Activated CD4-positive, CD25-positive, alpha-beta regulatory T cell (primary cell): ENCODE results near the gene F2R.
"Not testable (repeated sequence)": the region's sequence is repeated elsewhere in the genome, so short reads cannot be mapped to it uniquely, and the experiment has no call there.

Experiments
- DNase-seq, 4 experiments: peaks; one replicate each; lab custom pipeline; 2025; lab: John Stamatoyannopoulos, UW

Gene F2R

DNA sequence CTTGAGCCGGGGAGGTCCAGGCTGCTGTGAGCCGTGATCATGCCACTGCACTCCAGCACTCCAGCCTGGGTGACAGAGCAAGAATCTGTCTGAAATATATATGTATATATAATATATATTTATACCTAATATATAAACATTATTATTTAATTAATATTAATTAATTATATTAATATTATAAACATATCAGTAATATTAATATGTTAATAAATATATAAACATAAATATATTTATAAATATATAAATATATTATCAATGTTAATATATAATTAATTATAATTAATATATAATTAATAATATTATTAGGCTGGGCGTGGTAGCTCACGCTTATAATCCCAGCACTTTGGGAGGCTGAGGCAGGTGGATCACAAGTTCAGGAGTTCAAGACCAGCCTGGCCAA is 41.1 kb downstream of the F2R start:
- no peak for DNase-seq

DNA sequence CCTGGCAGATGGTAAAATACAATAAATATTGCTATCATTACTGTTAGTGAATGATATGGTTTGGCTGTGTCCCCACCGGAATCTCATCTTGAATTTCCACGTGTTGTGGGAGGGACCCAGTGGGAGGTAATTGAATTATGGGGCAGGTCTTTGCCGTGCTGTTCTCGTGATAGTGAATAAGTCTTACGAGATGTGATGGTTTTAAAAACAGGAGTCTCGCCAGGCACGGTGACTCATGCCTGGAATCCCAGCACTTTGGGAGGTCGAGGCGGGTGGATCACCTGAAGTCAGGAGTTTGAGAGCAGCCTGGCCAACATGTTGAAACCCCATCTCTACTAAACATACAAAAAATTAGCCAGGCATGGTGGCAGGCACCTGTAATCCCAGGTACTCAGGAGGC is 45.2 kb downstream of the F2R start:
- not testable (repeated sequence) for DNase-seq

DNA sequence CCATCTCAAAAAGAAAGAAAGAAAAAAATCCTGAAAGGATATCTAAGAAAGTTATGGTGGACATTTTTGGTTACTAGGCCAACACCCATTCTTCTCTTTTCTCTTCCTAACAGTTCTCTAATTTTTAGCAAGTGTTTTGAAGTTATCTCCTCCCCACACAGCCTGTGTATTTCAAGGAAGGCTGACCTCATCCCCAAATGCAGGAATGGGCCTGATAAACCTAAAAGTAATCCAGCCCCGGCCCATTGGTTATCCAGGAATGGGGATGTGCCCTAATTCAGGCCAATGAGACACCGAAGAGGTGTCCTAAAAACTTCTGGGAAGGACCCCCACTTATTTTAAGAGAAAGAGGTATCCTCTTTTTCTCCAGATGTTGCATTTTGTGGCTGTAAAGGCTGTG is 46.6 kb downstream of the F2R start:
- no peak for DNase-seq

DNA sequence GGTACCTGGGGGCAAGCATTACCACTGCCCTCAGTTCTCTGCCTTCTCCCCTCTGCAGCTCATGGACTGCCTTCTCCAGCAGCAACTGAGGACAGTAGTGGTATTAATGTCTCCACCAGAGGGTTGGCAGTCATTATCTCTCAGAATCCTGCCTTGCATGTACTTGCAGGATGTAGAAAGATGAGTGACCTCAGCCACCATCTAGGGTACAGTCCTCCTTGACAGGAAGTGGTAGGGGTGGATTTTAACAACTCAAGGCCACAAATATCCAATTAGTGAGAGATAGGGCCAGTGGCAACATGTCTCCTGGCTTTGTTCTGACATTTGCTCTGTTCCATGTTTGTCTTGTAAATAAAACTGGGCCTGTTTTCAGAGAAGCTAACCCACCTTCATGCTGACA is 47.2 kb downstream of the F2R start:
- no peak for DNase-seq

- no peak for DNase-seq
These were observed 48.4 kb downstream of the F2R start for GRCh38 chr5:76764374-76764773.

GRCh38 chr5:76765249-76765648 is 49.3 kb downstream of the F2R start:
- DNase-seq, result no peak

- no peak for DNase-seq
These were observed 50.8 kb downstream of the F2R start for GRCh38 chr5:76766746-76767145.

DNA sequence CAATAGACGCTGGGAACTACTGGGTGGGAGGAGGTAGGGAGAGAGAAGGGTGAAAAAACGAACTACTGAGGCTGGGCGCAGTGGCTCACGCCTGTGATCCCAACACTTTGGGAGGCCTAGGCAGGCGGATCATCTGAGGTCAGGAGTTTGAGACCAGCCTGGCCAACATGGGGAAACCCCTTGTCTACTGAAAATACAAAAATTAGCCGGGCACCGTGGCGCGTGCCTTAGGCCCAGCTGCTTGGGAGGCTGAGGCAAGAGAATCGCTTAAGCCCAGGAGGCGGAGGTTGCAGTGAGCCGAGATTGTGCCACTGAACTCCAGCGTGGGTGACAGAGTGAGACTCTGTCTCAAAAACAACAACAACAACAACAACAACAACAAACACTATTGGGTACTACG is 55.1 kb downstream of the F2R start:
- not testable (repeated sequence) for DNase-seq

DNA sequence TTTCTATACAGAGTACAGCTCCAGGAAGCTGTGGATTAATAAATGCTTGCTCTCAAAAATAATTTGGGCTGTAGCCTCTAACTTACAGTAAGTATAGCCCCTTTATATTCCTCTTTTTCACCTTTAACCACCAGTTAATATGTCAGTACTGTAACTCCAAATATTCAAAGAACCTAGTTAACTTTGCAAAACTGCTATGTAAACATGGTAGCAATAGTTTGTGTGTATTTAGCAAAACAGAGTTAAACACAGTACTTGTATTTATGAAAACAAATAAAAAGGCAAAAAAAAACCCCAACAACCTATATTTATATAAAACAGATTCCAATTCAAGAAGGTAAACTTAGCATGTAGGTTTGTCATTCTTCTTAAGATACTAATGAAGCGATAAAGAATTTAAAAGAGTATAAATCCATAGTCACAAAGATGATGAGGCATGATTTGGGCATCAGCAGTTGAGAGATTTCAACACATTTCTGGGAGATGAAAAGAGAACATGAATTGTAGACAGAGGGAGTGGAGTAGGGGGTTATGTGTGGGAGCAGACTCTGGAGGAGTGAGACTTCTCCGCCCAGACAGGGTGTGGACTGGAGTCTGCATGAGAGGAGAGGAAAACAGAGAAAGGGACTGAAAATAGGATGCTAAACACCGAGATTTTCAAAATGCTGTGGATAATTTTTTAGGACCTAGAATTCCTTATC is 55.9 kb downstream of the F2R start:
- no peak for DNase-seq

- no peak for DNase-seq
These were observed 60.0 kb downstream of the F2R start for GRCh38 chr5:76775921-76776320.

GRCh38 chr5:76776391-76776790 is 60.5 kb downstream of the F2R start:
- DNase-seq, result no peak

DNA sequence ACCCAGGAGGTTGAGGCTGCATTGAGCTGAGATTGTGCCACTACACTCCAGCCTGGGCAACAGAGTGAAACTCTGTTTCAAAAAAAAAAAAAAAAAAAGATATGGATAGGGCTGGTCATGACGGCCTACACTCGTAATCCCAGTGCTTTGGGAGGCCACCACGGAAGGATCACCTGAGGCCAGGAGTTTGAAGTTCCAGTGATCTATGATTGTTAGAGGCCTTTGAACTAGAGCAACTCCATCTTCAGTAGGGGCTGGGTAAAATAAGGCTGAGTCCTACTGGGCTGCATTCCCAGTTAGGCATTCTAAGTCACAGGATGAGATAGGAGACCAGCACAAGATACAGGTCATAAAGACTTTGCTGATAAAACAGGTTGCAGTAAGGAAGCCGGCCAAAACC is 64.7 kb downstream of the F2R start:
- not testable (repeated sequence) for DNase-seq

GRCh38 chr5:76781775-76782174 is 65.8 kb downstream of the F2R start:
- DNase-seq, result no peak

DNA sequence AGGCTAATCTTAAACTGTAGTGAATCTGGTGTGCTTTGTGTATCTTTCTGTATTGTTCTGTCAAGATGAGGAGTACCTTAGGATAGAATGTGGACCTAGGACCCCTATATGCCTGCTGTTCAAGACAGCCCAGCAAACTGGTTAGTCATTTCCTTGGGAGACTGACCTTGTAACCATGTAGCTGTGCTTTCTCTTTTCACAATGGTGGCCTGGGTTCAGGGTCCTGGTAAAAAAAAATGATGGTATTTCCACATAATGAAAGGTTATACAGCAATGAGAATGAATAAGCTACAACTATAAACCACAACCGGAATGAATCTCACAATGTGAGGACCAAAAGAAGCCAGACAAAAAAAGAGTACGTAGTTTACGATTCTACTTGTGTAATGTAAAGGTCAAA is 66.5 kb downstream of the F2R start:
- no peak for DNase-seq
